K562 (cell line): ENCODE results near the gene CACNA1A. TPM values are rescaled to one million over a fixed set of nuclear protein-coding genes. Genes with fewer than 3 reads are reported as not detected.

Experiments
- ATAC-seq: fragments of 200-7000 bp; cut with Tn5 transposase; 3 replicates; pipeline ENCODE4 v1.9.1; 2020; ENCODE audit warnings: moderate library complexity
- BruUV-seq: library from RNA; stranded (reverse); fragments of 400-500 nt; replicated peaks from 2 replicates; lab custom pipeline; 2021; lab: Mats Ljungman, UMichigan
- CTCF ChIA-PET: fragments of 300-600 bp; formaldehyde crosslinking; extraction: SDS; loops from one replicate; lab custom pipeline; 2021; ENCODE audit warnings: low intra/inter-chr PET ratio; lab: Yijun Ruan, JAX
- POLR2A ChIA-PET: fragments of 300-600, 350-650 bp; sonication (Branson Sonifier 250); formaldehyde crosslinking; extraction: SDS; loops from one replicate; lab custom pipeline; 2021; ENCODE audit warnings: antibody characterized with exemption, inconsistent platforms; lab: Yijun Ruan, JAX
- DNase-seq, 4 experiments: peaks; one replicate each; pipeline versions ENCODE4 v3.0.0 to v3.0.0-alpha.2; 2011 to 2018; ENCODE audit warnings: low spot score in 3 of 4, mixed read lengths in 3 of 4; ENCODE audit errors: extremely low read depth in 1 of 4
- FAIRE-seq: peaks from 2 replicates; lab custom pipeline; 2011; peaks lifted over from hg19 to GRCh38; lab: Jason Lieb, UNC
- H2AFZ ChIP-seq: 2 replicates; pipeline ENCODE4 v1.6.0; 2011; ENCODE audit warnings: low read depth, low read length, control low read depth, inconsistent platforms
- H3K27ac ChIP-seq: fragments of 200-600 bp; 3 replicates; pipeline ENCODE4 v1.8.0; 2011; ENCODE audit warnings: low read depth, mild to moderate bottlenecking, control low read depth, inconsistent platforms, low read length, moderate library complexity, mixed read lengths; ENCODE audit errors: extremely low read depth
- H3K27me3 ChIP-seq, 2 experiments: fragments of 300-600 bp in 1 of 2; 2 replicates in 1 of 2; 3 replicates in 1 of 2; pipeline versions ENCODE4 v1.6.0 to v1.8.0; 2011; ENCODE audit warnings: inconsistent platforms in 2 of 2, low read length in 2 of 2, mild to moderate bottlenecking in 1 of 2, mixed read lengths in 1 of 2, moderate library complexity in 1 of 2; ENCODE audit not compliant: control insufficient read depth in 2 of 2, insufficient read depth in 2 of 2
- H3K36me3 ChIP-seq: fragments of 300-600 bp; 3 replicates; pipeline ENCODE4 v1.8.0; 2011; ENCODE audit warnings: mild to moderate bottlenecking, low read length, inconsistent platforms; ENCODE audit not compliant: control insufficient read depth, insufficient read depth
- H3K4me1 ChIP-seq, 2 experiments: fragments of 200-600 bp in 1 of 2; replicated peaks in 1 of 2; 2 replicates in 1 of 2; 3 replicates in 1 of 2; pipeline versions ENCODE4 v1.5.1 to v1.8.0; 2011; ENCODE audit warnings: inconsistent platforms in 2 of 2, low read length in 2 of 2, mild to moderate bottlenecking in 1 of 2, mixed read lengths in 1 of 2, moderate library complexity in 1 of 2; ENCODE audit not compliant: control insufficient read depth in 2 of 2, insufficient read depth in 2 of 2
- H3K4me2 ChIP-seq: 2 replicates; pipeline ENCODE4 v1.6.1; 2011; ENCODE audit warnings: low read length, control low read depth, inconsistent platforms, mixed read lengths; ENCODE audit not compliant: insufficient read depth
- H3K4me3 ChIP-seq: fragments of 200-600 bp; sonication (generic), shearing (Covaris generic); 2 replicates; pipeline ENCODE4 v1.5.1; 2016; ENCODE audit warnings: control low read depth, inconsistent platforms
- H3K79me2 ChIP-seq: fragments of 200-600 bp; 3 replicates; pipeline ENCODE4 v1.8.0; 2011; ENCODE audit warnings: low read length, inconsistent platforms; ENCODE audit not compliant: control insufficient read depth, insufficient read depth
- H3K9ac ChIP-seq, 2 experiments: 2 replicates each; pipeline versions ENCODE4 v1.6.0 to v1.6.1; 2011; ENCODE audit warnings: low read depth in 2 of 2, low read length in 2 of 2, control low read depth in 1 of 2, inconsistent platforms in 1 of 2, mild to moderate bottlenecking in 1 of 2, mixed read lengths in 1 of 2; ENCODE audit not compliant: insufficient read depth in 1 of 2
- H3K9me1 ChIP-seq: one replicate; pipeline ENCODE4 v1.6.0; 2011; ENCODE audit warnings: inconsistent platforms, mild to moderate bottlenecking, low read length, moderate library complexity; ENCODE audit not compliant: control insufficient read depth, insufficient read depth
- H3K9me3 ChIP-seq: replicated peaks from 2 replicates; pipeline ENCODE4 v1.5.1; 2011; ENCODE audit warnings: low read depth, low read length, inconsistent platforms; ENCODE audit not compliant: control insufficient read depth, insufficient read depth
- H4K20me1 ChIP-seq: replicated peaks from 2 replicates; pipeline ENCODE4 v1.6.1; 2011; ENCODE audit warnings: low read length, inconsistent platforms, mixed read lengths; ENCODE audit not compliant: control insufficient read depth, insufficient read depth
- CBX3 ChIP-seq, 2 experiments: IDR thresholded peaks; 1 replicate in 1 of 2; 2 replicates in 1 of 2; pipeline ENCODE4 v1.6.1; 2012; ENCODE audit warnings: inconsistent platforms in 2 of 2, low read length in 2 of 2, borderline replicate concordance in 1 of 2, control low read depth in 1 of 2
- CCAR2 ChIP-seq: fragments of 200-400 bp; formaldehyde crosslinking; IDR thresholded peaks from 2 replicates; pipeline ENCODE4 v1.6.1; 2017; ENCODE audit warnings: mild to moderate bottlenecking, low read depth, low read length
- CXXC5 ChIP-seq: fragments of 250-450 bp; sonication (Bioruptor Pico); IDR thresholded peaks from 2 replicates; pipeline ENCODE4 v1.8.0; 2022; ENCODE audit warnings: inconsistent platforms, mild to moderate bottlenecking, moderate library complexity
- HDAC1 ChIP-seq, 2 experiments: fragments of 450-650 bp; IDR thresholded peaks; 2 replicates each; pipeline ENCODE4 v1.6.1; 2016 to 2017; ENCODE audit warnings: inconsistent platforms in 1 of 2, mild to moderate bottlenecking in 1 of 2, moderate library complexity in 1 of 2
- HLTF ChIP-seq: fragments of 450-650 bp; IDR thresholded peaks from 2 replicates; pipeline ENCODE4 v1.6.1; 2016
- JUND ChIP-seq, 2 experiments: IDR thresholded peaks; 2 replicates in 1 of 2; 3 replicates in 1 of 2; pipeline ENCODE4 v1.6.1; 2011; ENCODE audit warnings: borderline replicate concordance in 2 of 2, low read depth in 2 of 2, low read length in 2 of 2, improper control_type of control experiment in 1 of 2, missing biosample characterization in 1 of 2, missing genetic modification characterization in 1 of 2, missing genetic modification reagents in 1 of 2
- MCM7 ChIP-seq, 2 experiments: fragments of 450-650 bp; IDR thresholded peaks; 2 replicates each; pipeline ENCODE4 v1.6.1; 2016 to 2018
- MTA2 ChIP-seq: fragments of 450-650 bp; IDR thresholded peaks from 2 replicates; pipeline ENCODE4 v1.6.1; 2016; ENCODE audit warnings: low read depth
- NR2C1 ChIP-seq, 2 experiments: fragments of 450-650 bp; IDR thresholded peaks; 2 replicates each; pipeline ENCODE4 v1.6.1; 2017; ENCODE audit warnings: mild to moderate bottlenecking in 2 of 2, antibody characterized with exemption in 1 of 2, inconsistent platforms in 1 of 2, missing compliant biosample characterization in 1 of 2, missing genetic modification characterization in 1 of 2
- NR2C2 ChIP-seq, 2 experiments: fragments of 200-800 bp in 1 of 2; sonication (Bioruptor generic) in 1 of 2; sonication (generic) in 1 of 2; formaldehyde crosslinking in 1 of 2; IDR thresholded peaks; 2 replicates each; pipeline versions ENCODE4 v1.6.1 to v1.8.0; 2016 to 2022; ENCODE audit warnings: mild to moderate bottlenecking in 1 of 2, missing compliant biosample characterization in 1 of 2, missing genetic modification characterization in 1 of 2, missing genetic modification reagents in 1 of 2
- PHB ChIP-seq: fragments of 250-450 bp; sonication (Bioruptor Pico); IDR thresholded peaks from 2 replicates; pipeline ENCODE4 v1.5.0; 2021
- POLR3A ChIP-seq: IDR thresholded peaks from 2 replicates; pipeline ENCODE4 v1.6.1; 2011; ENCODE audit warnings: borderline replicate concordance, mild to moderate bottlenecking, moderate library complexity; ENCODE audit not compliant: insufficient read length, insufficient read depth; ENCODE audit errors: extremely low read depth
- RBM25 ChIP-seq: fragments of 200-400 bp; formaldehyde crosslinking; IDR thresholded peaks from 2 replicates; pipeline ENCODE4 v1.6.1; 2018; ENCODE audit warnings: low read length, low read depth, moderate library complexity; ENCODE audit not compliant: severe bottlenecking
- RFX1 ChIP-seq: fragments of 450-650 bp; IDR thresholded peaks from 2 replicates; pipeline ENCODE4 v1.6.1; 2016; ENCODE audit warnings: mild to moderate bottlenecking, moderate library complexity
- SIN3A ChIP-seq, 2 experiments: fragments of 150-350 bp in 1 of 2; IDR thresholded peaks; 2 replicates each; pipeline ENCODE4 v1.6.1; 2011 to 2016; ENCODE audit warnings: borderline replicate concordance in 2 of 2, low read depth in 2 of 2, low read length in 2 of 2, mild to moderate bottlenecking in 2 of 2, moderate library complexity in 2 of 2; ENCODE audit not compliant: control insufficient read depth in 1 of 2
- SMARCA5 ChIP-seq: fragments of 450-650 bp; IDR thresholded peaks from 2 replicates; pipeline ENCODE4 v1.6.1; 2016
- TCF3 ChIP-seq: sonication (generic); formaldehyde crosslinking; IDR thresholded peaks from 2 replicates; pipeline ENCODE4 v1.4.0; 2020; ENCODE audit warnings: mild to moderate bottlenecking, missing genetic modification reagents
- ZNF174 ChIP-seq: fragments of 250-450 bp; sonication (Bioruptor Pico); IDR thresholded peaks from 2 replicates; pipeline ENCODE4 v1.4.0; 2020; ENCODE audit warnings: mild to moderate bottlenecking
- ZNF184 ChIP-seq: sonication (generic); formaldehyde crosslinking; IDR thresholded peaks from 2 replicates; pipeline ENCODE4 v1.5.0; 2020; ENCODE audit warnings: missing genetic modification reagents
- ZNF764 ChIP-seq: fragments of 250-450 bp; sonication (Bioruptor Pico); IDR thresholded peaks from 2 replicates; pipeline ENCODE4 v1.4.0; 2020; ENCODE audit warnings: low read depth, mild to moderate bottlenecking, moderate library complexity
- ZNF79 ChIP-seq: fragments of 250-450 bp; sonication (Bioruptor Pico); IDR thresholded peaks from 2 replicates; pipeline ENCODE4 v1.4.0; 2020; ENCODE audit warnings: low read depth, mild to moderate bottlenecking, moderate library complexity
- WGBS: fragments of 100-300 bp; shearing (Covaris generic); methylation state at CpG from one replicate; pipeline ENCODE4 v1.1.6; 2016; ENCODE audit warnings: low coverage, mixed read lengths; ENCODE audit not compliant: insufficient coverage; ENCODE audit errors: missing lambda C conversion rate; 5-methylcytosine and 5-hydroxymethylcytosine counted together
- in situ Hi-C: fragments of 300-500 bp; cut with MboI; formaldehyde crosslinking; loops from 4 replicates; pipeline ENCODE4 v1.15.0; 2018; ENCODE audit warnings: inconsistent platforms, mixed read lengths
- intact Hi-C: fragments of 100-400 bp; cut with micrococcal nuclease; formaldehyde crosslinking; loops from 2 replicates; pipeline ENCODE4 v1.14.2; 2022
- polyA plus RNA-seq, 8 experiments: library from polyadenylated mRNA; depleted of rRNA in 4 of 8; stranded (reverse) in 5 of 8; unstranded in 3 of 8; fragments of >200 nt; fragmentation: Nextera tagmentation in 2 of 8; fragmentation: Illumina TruSeq in 1 of 8; extraction: Ambion mirVana in 2 of 8; extraction: Trizol in 1 of 8; gene quantifications; 2 replicates each; pipeline versions ENCODE4 v1.2.1 to v1.2.3, GENCODE V29; 2011 to 2014; ENCODE audit warnings: inconsistent platforms in 1 of 8, missing spikeins in 1 of 8
- total RNA-seq, 7 experiments: library from RNA; depleted of rRNA in 6 of 7; stranded (reverse); fragments of >200 nt in 6 of 7; fragmentation: Illumina TruSeq in 2 of 7; extraction: Trizol in 2 of 7; gene quantifications; 2 replicates each; pipeline versions ENCODE4 v1.2.1 to v1.2.3, GENCODE V29; 2011 to 2021; ENCODE audit warnings: low replicate concordance in 1 of 7
- TF ChIP-seq, protein P1 (sequence below): fragments of 250-450 bp; sonication (Bioruptor Pico); IDR thresholded peaks from 2 replicates; pipeline ENCODE4 v1.5.0; 2020; ENCODE audit warnings: mild to moderate bottlenecking
- TF ChIP-seq, protein P2 (sequence below): sonication (generic); formaldehyde crosslinking; IDR thresholded peaks from 2 replicates; pipeline ENCODE4 v1.8.0; 2022; ENCODE audit warnings: mild to moderate bottlenecking, missing genetic modification reagents

CACNA1A gene
- total and polyA plus RNA-seq, 9 of the 15 experiments (the other 6 are each of a cell fraction or from before 2014, with no cell fraction given) = 0.03 to 0.20 (median 0.09) TPM; not detected in 1

GRCh38 chr19:13539332-13539731, 33.1 kb upstream of the CACNA1A start:
- Histone ChIP-seq H2AFZ (no peak overlapping the region), H3K27me3 (peaks cover 0 to 1% of the 10 kb centered on the region in 2 experiments; a peak in 1 of 5 replicates), H3K9me1 (no peaks in the 10 kb centered on the region), H3K36me3 (no peaks in the 10 kb centered on the region), H3K79me2 (no peaks in the 10 kb centered on the region), H3K4me1 (peaks cover 5 to 8% of the 10 kb centered on the region in 2 experiments; a peak in 4 of 5 replicates), H3K9ac (no peak overlapping the region), H3K27ac (no peak overlapping the region), H3K9me3 (peaks cover 2% of the 10 kb centered on the region; the same call in 1 of the 2 replicates), H3K4me3 (no peak overlapping the region), H4K20me1 (no peaks in the 10 kb centered on the region), H3K4me2 (no peak overlapping the region)
- intact Hi-C loops (no loop called here), in situ Hi-C loops (no loop called here)
- no peak for DNase-seq
- no peak for FAIRE-seq
- 0% methylated on average over 1 of the region's 1 CpG for WGBS
- ATAC-seq = no peak
- POLR2A ChIA-PET = interaction anchor here (0.8 kb wide), 1 partner anchor 13 kb away, joined by 3 read pairs; no protein-coding TSS in a partner anchor
- no TSS peak for BruUV-seq
- CTCF ChIA-PET = no interaction called here
- no peak for TF ChIP-seq ZNF79 (CRISPR knock-in tag)
- TF ChIP-seq HDAC1 (IDR thresholded peaks at IDR 0.05) = no peak
- TF ChIP-seq RBM25 = peak; percentile 96
- TF ChIP-seq MCM7 (IDR thresholded peaks at IDR 0.05) = no peak
- no peak for TF ChIP-seq MTA2
- TF ChIP-seq CBX3 (IDR thresholded peaks at IDR 0.05; ENCODE audit: borderline replicate concordance in 1 of 2, low read length in 2 of 2) = peak in 1 of 2 experiments; percentile 27; a peak in 1 of 3 replicates
- TF ChIP-seq SIN3A (IDR thresholded peaks at IDR 0.05; ENCODE audit: borderline replicate concordance in 2 of 2, control insufficient read depth in 1 of 2, low read depth in 2 of 2, low read length in 2 of 2) = no peak
- no peak for TF ChIP-seq JUND (IDR thresholded peaks at IDR 0.05; ENCODE audit: borderline replicate concordance, low read depth, low read length)
- no peak for TF ChIP-seq JUND (tag; IDR thresholded peaks at IDR 0.05; ENCODE audit: borderline replicate concordance, low read depth, low read length)
- no peak for TF ChIP-seq ZNF174 (CRISPR knock-in tag)
- no peak for TF ChIP-seq ZNF184 (CRISPR knock-in tag)
- TF ChIP-seq, protein P1, sequence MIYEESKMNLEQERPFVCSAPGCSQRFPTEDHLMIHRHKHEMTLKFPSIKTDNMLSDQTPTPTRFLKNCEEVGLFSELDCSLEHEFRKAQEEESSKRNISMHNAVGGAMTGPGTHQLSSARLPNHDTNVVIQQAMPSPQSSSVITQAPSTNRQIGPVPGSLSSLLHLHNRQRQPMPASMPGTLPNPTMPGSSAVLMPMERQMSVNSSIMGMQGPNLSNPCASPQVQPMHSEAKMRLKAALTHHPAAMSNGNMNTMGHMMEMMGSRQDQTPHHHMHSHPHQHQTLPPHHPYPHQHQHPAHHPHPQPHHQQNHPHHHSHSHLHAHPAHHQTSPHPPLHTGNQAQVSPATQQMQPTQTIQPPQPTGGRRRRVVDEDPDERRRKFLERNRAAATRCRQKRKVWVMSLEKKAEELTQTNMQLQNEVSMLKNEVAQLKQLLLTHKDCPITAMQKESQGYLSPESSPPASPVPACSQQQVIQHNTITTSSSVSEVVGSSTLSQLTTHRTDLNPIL (CRISPR knock-in tag) = no peak
- TF ChIP-seq SMARCA5 = 0 out of 2 replicates have a peak, but pooled peaks have one; percentile 36
- TF ChIP-seq NR2C2 (CRISPR knock-in tag; IDR thresholded peaks at IDR 0.05) = peak; percentile 75
- peak; percentile 62; the same call in 1 of the 2 replicates for TF ChIP-seq NR2C2 (tag; IDR thresholded peaks at IDR 0.05)
- TF ChIP-seq POLR3A = no peak
- TF ChIP-seq CCAR2 = no peak
- TF ChIP-seq RFX1 = no peak
- TF ChIP-seq, protein P2, sequence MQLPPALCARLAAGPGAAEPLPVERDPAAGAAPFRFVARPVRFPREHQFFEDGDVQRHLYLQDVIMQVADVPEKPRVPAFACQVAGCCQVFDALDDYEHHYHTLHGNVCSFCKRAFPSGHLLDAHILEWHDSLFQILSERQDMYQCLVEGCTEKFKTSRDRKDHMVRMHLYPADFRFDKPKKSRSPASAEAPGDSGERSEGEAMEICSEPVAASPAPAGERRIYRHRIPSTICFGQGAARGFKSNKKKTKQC (CRISPR knock-in tag) = no peak
- TF ChIP-seq ZNF764 (CRISPR knock-in tag) = no peak
- TF ChIP-seq HLTF = 0 out of 2 replicates have a peak, but pooled peaks have one; percentile 59
- TF ChIP-seq CXXC5 (CRISPR knock-in tag) = no peak
- TF ChIP-seq TCF3 (CRISPR knock-in tag) = no peak
- TF ChIP-seq NR2C1 (IDR thresholded peaks at IDR 0.05) = peak; percentile 90
- TF ChIP-seq NR2C1 (tag; IDR thresholded peaks at IDR 0.05) = peak; percentile 87
- no peak for TF ChIP-seq PHB (CRISPR knock-in tag)
